HG02981 (cell line): ENCODE data around the gene KRT82.

Experiments used
- ATAC-seq: cut with Tn5 transposase; IDR thresholded peaks from one replicate; pipeline ENCODE4 v1.9.1; 2021; ENCODE audit warnings: mild to moderate bottlenecking, moderate library complexity; ENCODE audit not compliant: unreplicated experiment

The KRT82 gene

DNA sequence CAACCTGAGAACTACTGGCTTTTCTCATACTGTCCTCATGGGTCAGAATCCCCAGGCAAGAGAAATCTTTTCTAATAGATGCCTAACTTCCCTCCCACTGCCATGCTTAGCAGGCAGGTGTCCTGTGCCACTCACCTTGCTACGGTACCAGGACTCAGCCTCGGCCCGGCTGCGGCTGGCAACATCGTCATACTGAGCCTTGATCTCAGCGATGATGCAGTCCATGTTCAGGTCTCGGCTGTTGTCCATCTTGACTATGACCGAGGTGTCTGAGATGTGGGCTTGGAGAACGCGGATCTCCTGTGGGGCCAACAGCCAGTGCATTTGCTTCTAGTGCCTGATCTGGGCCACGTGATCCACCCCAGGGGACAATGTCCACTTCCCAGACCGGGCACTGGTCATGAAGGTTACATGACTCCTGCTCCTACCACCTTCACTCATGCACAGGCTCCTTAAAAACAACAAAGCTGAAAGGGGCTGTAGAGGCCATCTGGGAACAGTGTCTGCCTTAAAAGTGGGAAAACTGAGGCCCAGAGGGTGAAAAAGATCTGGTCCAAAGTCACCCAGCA, 42.9 kb downstream of the KRT82 start:
- no peak for ATAC-seq

DNA sequence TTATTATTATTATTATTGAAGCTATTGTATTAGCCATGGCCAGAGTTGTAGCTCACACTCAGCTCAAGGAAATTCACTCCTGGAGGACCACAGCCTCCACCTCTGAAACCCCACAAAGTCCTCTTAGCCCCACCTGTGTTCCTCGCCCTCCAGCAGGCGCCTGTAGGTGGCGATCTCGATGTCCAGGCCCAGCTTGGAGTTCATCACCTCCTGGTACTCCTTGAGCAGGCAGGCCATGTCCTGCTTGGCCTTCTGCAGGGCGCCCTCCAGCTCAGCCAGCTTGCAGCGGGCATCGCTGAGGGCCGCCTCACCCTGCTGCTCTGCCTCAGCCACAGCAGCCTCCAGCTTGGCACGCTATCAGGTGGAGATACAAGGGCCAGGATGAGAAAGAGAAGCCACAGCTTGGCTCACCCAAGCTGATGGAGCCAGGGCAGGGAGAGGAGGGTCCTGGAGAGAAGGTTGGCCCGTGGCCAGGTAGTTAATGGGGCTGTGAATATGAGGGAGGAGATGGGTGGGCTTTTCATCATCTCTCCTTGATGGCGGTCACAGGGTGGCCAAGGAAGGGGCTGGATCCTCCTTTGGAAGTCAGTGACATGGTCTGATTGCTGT, 43.9 kb downstream of the KRT82 start:
- ATAC-seq = no peak

- no peak for ATAC-seq
Observed at GRCh38 chr12:52361553-52361952, 44.6 kb downstream of the KRT82 start.

DNA sequence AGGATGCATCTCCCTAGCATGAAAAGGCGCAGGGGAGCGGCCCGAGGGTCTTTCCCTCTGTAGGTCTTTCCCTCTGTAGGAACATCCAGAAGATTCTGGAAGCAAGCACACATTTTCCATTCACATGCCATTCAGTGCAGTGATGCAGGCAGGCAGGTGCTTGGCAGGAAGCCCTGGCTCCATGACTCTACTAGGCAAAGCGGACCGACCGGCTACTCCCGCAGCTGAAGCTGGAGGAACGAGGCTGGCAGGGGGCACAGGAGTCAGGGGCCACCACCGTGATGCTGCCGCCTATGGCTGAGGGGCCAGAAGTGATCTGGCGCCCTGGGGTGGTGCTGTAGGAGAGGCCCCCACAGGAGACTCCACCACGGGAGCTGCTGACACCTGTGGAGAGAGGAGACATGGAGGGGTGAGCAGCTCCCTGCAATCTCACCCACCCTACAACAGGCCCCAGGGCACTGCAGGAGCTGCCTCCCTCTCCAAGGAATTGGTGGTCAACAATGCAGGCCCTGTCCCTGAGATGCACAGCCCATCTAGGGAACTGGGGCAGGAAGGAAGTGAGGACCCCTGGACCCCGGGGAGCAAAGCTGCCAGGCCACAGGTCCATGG, 45.4 kb downstream of the KRT82 start:
- no peak for ATAC-seq

DNA sequence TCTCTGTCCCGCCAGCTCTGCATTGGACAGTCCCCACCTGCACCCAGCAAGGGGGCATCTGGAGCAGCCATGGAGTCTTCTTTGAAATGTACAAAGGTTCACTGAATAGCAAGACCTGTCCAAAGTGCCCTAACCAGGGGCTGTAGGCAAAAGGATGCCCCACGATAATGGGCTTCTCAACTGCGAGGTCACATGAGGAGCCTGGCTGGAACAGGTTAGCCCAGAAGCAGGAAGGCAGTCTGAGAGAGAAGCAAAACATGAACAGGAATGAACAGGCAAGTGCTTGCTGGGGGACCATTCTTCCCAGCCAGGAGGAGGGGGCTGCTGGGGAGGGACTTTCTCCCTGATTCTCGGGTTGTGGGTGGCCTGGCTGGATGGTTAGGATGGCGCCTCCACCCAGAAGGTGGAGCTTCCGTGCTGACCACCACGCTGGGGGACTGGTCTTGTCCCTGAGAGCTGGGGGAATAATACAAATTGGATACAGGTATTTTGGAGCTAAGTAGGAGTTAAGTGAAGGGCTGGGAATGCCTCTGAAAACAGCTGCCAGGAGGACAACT, 46.0 kb downstream of the KRT82 start:
- ATAC-seq = no peak

GRCh38 chr12:52359621-52360061, 46.5 kb downstream of the KRT82 start:
- ATAC-seq = no peak

DNA sequence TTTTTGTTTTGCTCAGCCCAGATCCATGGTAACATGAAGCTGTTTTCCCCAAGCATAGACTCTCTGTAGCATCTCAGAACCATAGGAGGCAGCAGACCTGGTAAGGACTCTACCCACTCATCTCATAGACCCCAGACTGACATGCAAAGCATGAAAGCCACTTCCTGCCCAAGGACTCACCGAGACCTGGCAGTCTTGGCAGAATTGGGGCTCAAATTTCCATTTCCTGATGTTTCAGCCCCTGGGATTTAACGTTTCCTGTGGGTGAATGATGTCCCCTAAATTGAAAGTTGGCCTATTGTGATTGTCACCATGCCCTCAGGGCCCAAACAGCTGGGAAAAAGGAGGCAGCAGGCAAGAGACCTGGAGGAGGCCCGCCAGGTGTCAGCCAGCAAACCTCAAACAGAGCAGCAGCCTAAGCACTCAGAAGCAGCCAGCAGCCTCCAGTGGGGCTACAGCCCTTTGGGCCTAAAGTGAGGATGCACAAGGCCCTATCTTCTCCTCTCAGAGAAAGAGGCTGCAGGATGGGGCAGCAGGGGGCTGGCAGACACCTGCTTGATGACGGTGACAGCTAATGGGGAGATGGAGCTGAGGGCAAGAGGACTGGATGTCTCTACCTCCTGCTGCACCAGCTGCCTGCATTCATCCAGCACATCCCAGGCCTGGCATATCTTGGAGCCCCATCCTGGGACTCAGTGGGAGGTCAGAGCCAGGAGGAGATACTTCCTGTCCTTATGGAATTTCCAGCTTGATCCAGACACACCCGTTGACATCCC, 47.4 kb downstream of the KRT82 start:
- ATAC-seq = peak; percentile 96

- ATAC-seq = no peak
Observed at GRCh38 chr12:52356762-52357580, 49.2 kb downstream of the KRT82 start.

- ATAC-seq = no peak
Observed at GRCh38 chr12:52356031-52356761, 49.9 kb downstream of the KRT82 start.

GRCh38 chr12:52355176-52355575, 51.0 kb downstream of the KRT82 start:
- no peak for ATAC-seq

GRCh38 chr12:52354200-52354599, 51.9 kb downstream of the KRT82 start:
- ATAC-seq = no peak

- no peak for ATAC-seq
Observed at GRCh38 chr12:52353766-52354165, 52.4 kb downstream of the KRT82 start.

GRCh38 chr12:52352951-52353350, 53.2 kb downstream of the KRT82 start:
- ATAC-seq = no peak

DNA sequence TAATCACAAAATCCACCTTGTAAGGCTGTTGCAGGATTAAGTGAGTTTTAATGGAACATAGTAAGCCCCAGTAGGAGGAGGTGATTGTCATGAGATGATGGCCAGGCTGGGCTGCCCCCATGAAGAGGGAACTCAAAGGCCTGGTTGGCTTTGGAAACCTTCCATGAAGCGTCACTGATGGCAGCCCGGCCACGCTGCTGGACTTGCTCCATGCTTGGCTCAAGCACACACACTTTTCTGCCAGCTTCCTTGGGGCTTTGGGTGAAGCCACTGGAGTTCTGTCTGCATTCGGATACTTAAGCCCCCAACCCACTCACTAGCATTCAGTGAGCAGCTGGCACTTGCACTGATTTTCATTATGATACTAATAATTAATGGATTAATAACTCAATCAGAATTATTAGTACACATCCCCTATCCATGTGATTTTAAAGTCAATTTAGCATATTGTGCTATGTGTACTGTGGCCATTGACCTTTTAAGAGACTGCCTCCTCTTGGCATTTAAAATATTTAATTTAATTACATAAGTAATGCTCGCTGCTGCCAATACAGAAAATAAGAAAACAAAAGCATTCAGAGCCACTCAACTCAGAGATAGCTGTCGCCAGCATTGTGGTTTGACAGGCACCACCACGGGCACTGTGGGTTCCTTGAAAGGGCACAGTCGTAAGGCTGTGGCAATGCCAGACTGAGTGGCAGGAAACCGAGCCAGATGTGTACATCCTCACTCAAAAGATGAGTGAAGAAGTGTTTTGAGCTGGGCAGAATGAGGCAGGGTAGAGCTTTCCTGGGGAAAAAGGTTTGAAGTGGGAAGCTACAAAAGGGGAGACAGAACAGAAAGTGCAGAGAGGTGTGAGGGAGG, 54.7 kb downstream of the KRT82 start:
- no peak for ATAC-seq

DNA sequence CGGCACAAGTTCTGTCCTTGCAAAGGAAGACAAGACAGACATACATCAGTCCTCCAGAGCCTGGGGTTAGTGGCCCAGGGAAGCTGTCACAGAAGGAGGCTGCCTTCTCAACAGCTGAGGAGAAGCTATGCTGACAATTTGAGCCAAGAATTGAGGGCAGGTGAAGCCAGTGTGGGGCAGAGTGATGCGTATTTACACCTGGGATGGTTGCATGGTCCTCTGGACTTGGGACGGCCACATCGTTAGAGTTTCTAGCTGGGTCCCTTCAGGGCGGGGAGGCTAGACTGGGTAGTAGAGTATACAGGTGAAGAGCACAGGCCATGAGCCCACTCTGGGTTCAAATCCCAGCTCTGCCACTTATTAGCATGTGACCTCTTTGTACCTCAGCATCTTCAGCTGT, 55.3 kb downstream of the KRT82 start:
- no peak for ATAC-seq

GRCh38 chr12:52350021-52350620, 56.0 kb downstream of the KRT82 start:
- no peak for ATAC-seq

DNA sequence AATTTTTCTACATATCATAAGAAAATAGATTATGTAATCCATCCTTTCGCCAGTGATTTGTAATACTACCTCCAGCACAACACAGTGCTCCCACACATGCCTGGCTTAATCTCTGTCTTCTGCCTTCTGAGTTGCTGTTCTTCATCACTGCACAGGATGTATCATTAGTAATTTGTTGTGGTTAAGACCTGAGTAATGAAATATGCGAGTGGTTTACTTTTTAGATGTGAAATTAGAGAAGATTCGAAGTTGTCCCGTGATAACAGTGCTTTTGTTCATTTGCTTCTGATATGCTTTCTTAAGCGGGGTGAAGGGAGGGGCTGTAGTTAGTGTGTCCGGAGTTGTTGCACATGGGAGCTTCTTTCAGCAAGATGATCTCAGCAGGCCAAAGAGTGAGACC, 56.9 kb downstream of the KRT82 start:
- ATAC-seq = no peak
